Measurements from ENCODE around the gene MARCHF9.

DNA sequence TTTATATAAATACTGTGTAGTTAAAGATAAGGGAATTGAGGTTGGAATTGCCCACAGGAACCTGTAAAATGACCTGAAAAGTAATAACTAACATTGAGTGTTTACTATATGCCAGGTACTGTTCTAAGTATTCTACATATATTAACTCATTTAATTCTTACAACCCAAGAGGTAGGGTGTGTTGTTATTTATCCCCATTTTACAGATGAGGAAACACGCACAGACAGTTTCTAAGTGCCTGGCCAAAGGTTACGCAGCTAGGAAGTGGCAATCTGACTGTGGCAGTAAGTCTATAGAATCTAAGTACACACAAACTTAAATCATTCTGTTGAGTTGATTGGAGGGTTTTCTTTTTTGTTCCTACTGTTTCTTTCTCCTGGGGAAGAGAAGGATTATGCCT, 11.1 kb upstream of the MARCHF9 start:
- TF ChIP-seq EP300 (IDR thresholded peaks at IDR 0.05) (no peak), POLR2AphosphoS5 (IDR thresholded peaks at IDR 0.05) (no peak)
